Airway epithelial cell (primary cell): ENCODE results near the gene KCNA5. TPM values are rescaled to one million over a fixed set of nuclear protein-coding genes. Genes with fewer than 3 reads are reported as not detected.

ENCODE experiments used
- total RNA-seq: library from RNA; depleted of rRNA; stranded (reverse); fragments of >200 nt; gene quantifications from 2 replicates; pipeline ENCODE4 v1.2.3, GENCODE V29; 2015

Gene KCNA5
- total RNA-seq, result not detected in 2 replicates

GRCh38 chr12:5043589-5044419 is at the start of gene KCNA5:
KCNA5 (plus strand) TSS chr12:5043879; CDS start chr12:5044148, 269 bp downstream.

Other genes starting within 250 kb of the KCNA5 start
- gene KCNA1, start 134.0 kb upstream of the KCNA5 start, total RNA-seq, result not detected in 2 replicates